GM19035 (cell line): ENCODE results near the gene DPPA5.
"Not testable (repeated sequence)": the region's sequence is repeated elsewhere in the genome, so short reads cannot be mapped to it uniquely, and the experiment has no call there.

ENCODE experiments used
- ATAC-seq: cut with Tn5 transposase; IDR thresholded peaks from one replicate; pipeline ENCODE4 v1.9.1; 2021; ENCODE audit not compliant: unreplicated experiment

Gene DPPA5

DNA sequence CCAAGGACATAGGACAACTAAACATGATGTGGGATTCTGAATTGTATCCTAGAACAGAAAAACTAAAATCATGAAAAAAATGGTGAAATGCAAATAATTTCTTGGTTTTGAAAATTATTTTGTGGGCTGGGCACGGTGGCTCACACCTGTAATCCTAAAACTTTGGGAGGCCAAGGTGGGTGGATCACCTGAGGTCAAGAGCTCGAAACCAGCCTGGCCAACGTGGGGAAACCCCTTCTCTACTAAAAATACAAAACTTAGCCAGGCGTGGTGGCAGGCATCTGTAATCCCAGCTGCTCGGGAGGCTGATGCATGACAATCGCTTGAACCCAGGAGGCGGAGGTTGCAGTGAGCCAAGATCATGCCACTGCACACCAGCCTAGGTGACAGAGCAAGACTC, 50.3 kb downstream of the DPPA5 start:
- not testable (repeated sequence) for ATAC-seq
